ENCODE data around the gene TSPAN4.
A peak's percentile ranks its signal among the peaks of the same experiment; 100 is the strongest.

Gene TSPAN4

GRCh38 chr11:804599-804964, 38.1 kb upstream of the TSPAN4 start:
- no peak for DNase-seq

GRCh38 chr11:808427-809286, 34.0 kb upstream of the TSPAN4 start:
- no peak for DNase-seq

GRCh38 chr11:809287-810039, 33.2 kb upstream of the TSPAN4 start, which contains the start of gene RPLP2:
Gene RPLP2, plus strand, starts transcription at chr11:809967. Its CDS starts 268 bp downstream, at chr11:810235.
- DNase-seq: peak; percentile 96 to 100 (median 99)

- DNase-seq: no peak
Observed at GRCh38 chr11:810040-810567, 32.5 kb upstream of the TSPAN4 start.

GRCh38 chr11:811446-812245, 31.0 kb upstream of the TSPAN4 start:
- no peak for DNase-seq

- DNase-seq: no peak
Observed at GRCh38 chr11:812390-812789, 30.3 kb upstream of the TSPAN4 start.

GRCh38 chr11:813072-813455, 29.6 kb upstream of the TSPAN4 start:
- DNase-seq: no peak

GRCh38 chr11:813456-814096, 29.1 kb upstream of the TSPAN4 start:
- DNase-seq: no peak

GRCh38 chr11:815675-816432, 26.8 kb upstream of the TSPAN4 start:
- no peak for DNase-seq

GRCh38 chr11:816433-816779, 26.2 kb upstream of the TSPAN4 start:
- no peak for DNase-seq

- DNase-seq: no peak
Observed at GRCh38 chr11:818396-819128, 24.1 kb upstream of the TSPAN4 start, which contains the start of gene PNPLA2. Gene PNPLA2, plus strand, starts transcription at chr11:818914. Its CDS starts 805 bp downstream, at chr11:819719.

- peak in 13 of 14 donors; percentile 32 to 91 (median 78) for DNase-seq
Observed at GRCh38 chr11:819129-819931, 23.3 kb upstream of the TSPAN4 start.

GRCh38 chr11:819943-820649, 22.6 kb upstream of the TSPAN4 start:
- DNase-seq: peak in 9 of 14 donors; percentile 47 to 79 (median 69)

GRCh38 chr11:820655-821511, 21.8 kb upstream of the TSPAN4 start:
- peak in 7 of 14 donors; percentile 28 to 88 (median 37) for DNase-seq

- DNase-seq: peak in 3 of 14 donors; percentile 27 to 47 (median 29)
Observed at GRCh38 chr11:821512-822371, 20.9 kb upstream of the TSPAN4 start.

- DNase-seq: no peak
Observed at GRCh38 chr11:823441-824291, 19.0 kb upstream of the TSPAN4 start.
